HG02571 (cell line): ENCODE measurements around the gene SLC1A7.

Experiments
- ATAC-seq: cut with Tn5 transposase; IDR thresholded peaks from one replicate; pipeline ENCODE4 v1.9.1; 2021; ENCODE audit warnings: mild to moderate bottlenecking, moderate library complexity; ENCODE audit not compliant: unreplicated experiment

Gene SLC1A7

GRCh38 chr1:53162621-53163020, 20.2 kb upstream of the SLC1A7 start:
- ATAC-seq = no peak

DNA sequence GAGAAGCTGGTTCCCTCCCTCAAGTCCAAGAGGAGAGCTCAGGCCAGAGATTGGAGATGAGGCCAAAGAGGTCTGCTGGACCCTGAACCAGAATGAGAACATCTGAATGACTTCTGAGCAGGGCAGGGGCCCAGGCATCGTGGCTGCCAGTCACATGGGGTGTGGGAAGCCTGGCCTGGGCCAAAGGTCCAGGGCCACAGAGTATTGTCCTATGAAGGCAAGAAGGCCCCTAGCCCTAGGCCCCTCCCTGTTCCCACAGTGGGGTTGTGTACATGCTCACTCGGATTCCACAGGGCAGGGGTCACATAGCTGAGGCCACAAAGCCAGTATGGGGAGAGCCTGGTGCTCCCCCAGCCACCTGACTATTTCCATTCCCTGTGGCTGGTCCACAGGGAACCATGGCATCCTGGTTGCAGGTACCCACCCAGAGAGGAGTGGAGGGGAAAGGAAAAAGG, 18.5 kb upstream of the SLC1A7 start:
- ATAC-seq = no peak

GRCh38 chr1:53158900-53159299, 16.5 kb upstream of the SLC1A7 start:
- ATAC-seq = no peak

DNA sequence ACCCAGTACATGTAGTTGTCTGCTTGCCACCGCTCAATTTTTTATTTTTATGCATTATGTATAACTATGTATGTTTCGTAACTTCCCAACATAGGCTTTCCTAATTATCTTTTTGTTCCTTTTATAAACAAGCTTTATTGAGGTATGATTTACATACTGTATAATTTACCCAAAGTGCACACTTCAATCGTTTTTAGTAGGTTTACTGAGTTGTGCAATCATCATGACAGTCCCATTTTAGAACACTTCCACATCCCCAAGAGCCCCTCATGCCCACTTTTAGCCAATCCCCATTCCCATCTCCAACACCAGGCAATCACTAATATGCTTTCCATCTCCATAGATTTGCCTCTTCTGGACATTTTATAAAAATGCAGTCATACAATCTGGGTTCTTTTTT, 14.3 kb upstream of the SLC1A7 start:
- no peak for ATAC-seq

- no peak for ATAC-seq
Measured at GRCh38 chr1:53155945-53156344, 13.5 kb upstream of the SLC1A7 start.

- no peak for ATAC-seq
Measured at GRCh38 chr1:53155534-53155933, 13.1 kb upstream of the SLC1A7 start.

- ATAC-seq = no peak
Measured at GRCh38 chr1:53154859-53155438, 12.5 kb upstream of the SLC1A7 start.

DNA sequence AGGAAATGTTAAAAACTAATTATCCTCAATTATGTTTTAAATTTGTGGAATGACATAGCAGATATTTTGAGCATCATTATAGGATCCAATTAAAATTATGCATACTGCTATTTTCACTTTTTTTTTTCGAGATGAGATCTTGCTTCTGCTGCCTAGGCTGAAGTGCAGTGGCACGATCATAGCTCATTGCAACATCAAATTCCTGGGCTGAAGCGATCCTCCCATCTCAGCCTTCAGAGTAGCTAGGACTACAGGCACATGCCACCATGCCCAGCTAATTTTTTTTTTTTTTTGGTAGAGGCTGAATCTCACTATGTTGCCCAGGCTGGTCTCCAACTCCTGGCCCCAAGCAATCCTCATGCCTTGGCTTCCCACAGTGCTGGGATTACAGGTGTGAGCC, 11.3 kb upstream of the SLC1A7 start:
- no peak for ATAC-seq

GRCh38 chr1:53148123-53148522, 5.7 kb upstream of the SLC1A7 start:
- ATAC-seq = no peak

DNA sequence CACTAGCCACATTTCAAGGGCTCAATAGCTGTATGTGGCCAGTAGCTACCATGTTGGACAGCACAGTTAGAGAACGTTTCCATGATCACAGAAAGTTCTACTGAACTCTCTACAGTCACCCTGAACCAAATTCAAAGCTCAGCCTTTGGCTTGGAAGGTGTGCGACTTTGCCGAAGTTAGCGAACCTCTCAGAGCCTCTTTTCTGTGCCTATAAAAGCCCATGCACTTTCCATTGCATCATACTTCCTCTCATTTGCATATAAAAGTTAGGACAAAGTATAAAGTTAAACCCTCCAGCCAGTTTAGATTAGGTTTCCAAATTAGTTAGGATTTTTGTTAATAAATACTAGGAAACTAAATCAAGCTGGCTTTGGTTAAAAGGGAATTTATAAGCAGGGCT, 4.7 kb upstream of the SLC1A7 start:
- ATAC-seq = no peak

DNA sequence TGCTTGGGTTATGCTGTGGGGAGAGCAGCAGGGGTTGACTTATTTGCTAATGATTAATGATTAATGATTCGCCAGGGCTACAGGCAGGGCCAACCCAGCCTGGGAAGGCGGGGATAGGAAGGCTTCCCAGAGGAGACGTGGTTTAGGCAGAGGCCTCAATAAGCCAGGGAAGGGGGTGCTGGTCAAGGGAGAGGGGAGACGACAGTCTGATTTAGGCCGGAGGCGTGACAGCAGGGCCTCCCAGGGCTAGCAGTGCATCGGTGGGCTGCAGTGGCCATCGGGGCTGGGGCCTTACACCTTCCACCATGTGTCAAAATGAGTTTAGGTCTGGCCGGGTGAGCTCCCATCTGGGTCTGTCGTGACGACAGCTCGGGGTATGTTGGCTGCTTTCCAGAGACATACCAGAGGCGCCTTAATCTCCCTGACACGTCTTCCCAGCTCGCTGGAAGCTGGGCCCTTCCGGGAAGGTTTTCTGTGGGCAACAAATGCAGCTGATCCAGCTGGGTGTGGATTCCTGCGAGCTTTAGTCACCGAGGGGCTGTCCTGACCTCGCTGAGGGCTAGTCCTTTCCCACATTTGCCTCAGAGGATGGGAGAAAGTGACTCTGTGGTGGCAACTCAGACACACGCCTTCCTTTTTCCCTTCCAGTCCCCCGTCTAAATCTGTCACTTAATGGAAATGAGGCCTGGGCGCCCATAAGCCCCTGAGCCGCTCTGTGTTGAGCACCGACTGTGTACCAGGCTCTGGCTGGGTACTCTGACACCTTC, 3.7 kb upstream of the SLC1A7 start:
- ATAC-seq = no peak

- no peak for ATAC-seq
Measured at GRCh38 chr1:53145619-53145941, 3.1 kb upstream of the SLC1A7 start.

DNA sequence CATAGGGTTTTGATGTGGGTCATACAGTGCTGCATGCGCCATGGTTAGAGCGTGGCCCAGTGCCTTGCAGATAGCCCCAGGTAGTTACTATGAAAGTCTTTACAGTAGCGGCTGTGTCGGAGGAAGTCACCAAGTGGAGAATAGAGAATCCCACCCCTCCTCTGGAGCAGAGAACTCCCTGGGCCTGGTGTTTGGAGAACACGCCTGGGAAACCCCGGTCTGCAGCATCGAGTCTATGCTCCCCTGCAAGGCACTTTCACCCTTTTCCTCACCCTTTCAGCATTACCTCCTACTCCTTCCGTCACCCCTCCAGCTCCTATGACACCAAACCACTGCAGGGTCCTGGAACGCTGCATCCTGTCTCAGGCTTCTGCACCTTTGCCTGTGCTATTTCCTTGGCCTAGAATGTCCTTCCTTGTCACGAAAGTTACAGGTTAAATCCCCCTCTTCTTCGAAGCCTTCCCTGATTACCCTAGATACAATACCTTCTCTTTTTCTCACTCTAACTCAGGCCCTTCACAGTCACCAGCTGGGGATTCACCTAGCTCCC, 2.7 kb upstream of the SLC1A7 start:
- no peak for ATAC-seq

GRCh38 chr1:53144201-53144600, 1.8 kb upstream of the SLC1A7 start:
- ATAC-seq = no peak

GRCh38 chr1:53143527-53143926, 1.1 kb upstream of the SLC1A7 start:
- no peak for ATAC-seq

GRCh38 chr1:53141487-53142055, 867 bp downstream of the SLC1A7 start:
- no peak for ATAC-seq

DNA sequence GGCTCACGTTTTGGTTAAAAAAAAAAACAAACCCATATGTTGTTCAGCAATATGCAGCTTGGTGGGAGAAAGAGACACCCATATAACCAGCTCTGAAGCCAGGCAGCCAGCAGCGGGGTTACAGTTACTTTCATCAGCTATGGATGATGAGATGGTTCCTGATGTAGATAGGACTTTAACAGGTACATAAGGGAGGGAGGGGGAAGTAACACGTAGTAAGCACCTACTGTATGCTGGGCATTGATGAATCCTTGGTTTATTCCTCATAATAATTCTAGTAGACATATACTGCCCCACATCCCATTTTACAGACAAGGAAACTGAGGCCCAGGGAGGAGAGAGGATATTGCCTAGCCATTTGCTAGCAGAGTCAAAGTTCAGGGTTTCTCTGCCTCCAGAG, 2.0 kb downstream of the SLC1A7 start:
- ATAC-seq = no peak

- no peak for ATAC-seq
Measured at GRCh38 chr1:53139951-53140361, 2.5 kb downstream of the SLC1A7 start.

DNA sequence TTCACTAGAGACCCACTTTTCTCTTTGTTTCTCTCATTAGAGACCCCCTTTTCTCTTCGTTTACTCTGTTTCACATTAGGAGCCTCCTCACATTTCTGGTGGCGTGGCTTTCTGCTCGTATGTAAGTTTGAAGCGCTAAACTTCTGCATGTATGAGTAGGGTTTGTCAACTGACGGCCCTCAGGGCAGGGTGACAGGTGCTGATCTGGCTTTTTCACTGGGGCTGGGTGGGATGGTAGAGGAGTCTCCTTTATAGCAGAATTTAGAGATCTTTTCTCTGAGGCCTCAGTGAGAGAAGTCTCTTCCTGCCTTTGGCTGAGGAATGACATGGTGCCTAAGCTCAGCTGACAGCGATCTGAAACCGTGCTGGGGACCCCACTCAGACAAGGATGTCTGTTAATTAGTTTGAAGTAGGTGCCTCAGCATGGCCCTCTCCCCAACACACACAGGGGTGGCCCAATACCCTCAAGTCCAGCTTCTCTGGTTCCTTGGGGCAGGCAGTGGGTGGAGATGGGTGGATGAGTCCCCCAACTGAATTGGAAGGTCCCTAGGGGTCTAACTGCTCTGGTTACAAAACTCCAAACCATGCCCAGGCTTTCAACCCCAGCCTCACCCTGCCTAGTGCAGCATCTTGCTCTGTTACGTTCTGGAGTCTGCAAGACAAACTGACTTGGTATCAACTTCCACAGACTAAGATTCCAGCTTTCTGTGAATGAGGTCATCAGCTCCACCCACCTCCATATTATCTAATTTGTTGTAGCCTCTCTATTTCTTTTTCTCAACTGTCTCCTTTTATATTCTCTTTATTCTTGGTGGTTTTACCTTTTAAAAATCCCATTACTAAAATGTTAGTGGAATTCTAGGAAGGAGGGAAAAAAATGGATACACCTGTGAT, 3.2 kb downstream of the SLC1A7 start:
- no peak for ATAC-seq

DNA sequence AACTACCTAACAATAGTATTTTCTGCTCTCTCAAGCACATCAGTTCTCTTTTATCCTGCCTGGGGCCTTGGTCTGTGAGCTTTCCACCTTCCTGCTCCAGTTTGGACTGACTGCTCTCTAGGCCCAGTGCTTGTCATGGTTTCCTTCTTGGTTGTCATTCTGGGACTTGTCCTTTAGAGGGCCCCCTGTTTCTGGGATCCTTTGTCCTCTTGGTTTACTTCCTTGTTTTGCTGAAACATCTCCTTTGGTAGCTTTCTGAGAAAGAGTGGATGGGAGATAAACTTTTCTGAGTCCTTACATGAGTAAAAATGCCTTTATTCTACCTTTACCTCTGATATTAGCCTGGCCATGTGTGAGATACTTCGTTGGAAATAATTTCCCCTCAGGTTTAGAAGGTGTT, 4.7 kb downstream of the SLC1A7 start:
- no peak for ATAC-seq

GRCh38 chr1:53135735-53136114, 6.7 kb downstream of the SLC1A7 start:
- no peak for ATAC-seq
